ENCODE data around the gene ERCC1.

- no peak for TF ChIP-seq CTCF (IDR thresholded peaks at IDR 0.05; ENCODE audit: insufficient read depth, low read length, poor library complexity, severe bottlenecking)
- TF ChIP-seq EZH2phosphoT487 (conservative IDR thresholded peaks at IDR 0.05; ENCODE audit: low read length), result no peak
Measured at GRCh38 chr19:45368127-45368526, 55.6 kb downstream of the ERCC1 start.
